Left kidney (tissue), 2 donors: ENCODE results near the gene OCLN. TPM values are rescaled to one million over a fixed set of nuclear protein-coding genes. Genes with fewer than 3 reads are reported as not detected.
"Not testable (repeated sequence)": the region's sequence is repeated elsewhere in the genome, so short reads cannot be mapped to it uniquely, and the experiment has no call there.

ENCODE experiments used
- DNase-seq: peaks from one replicate; pipeline ENCODE4 v3.0.0-alpha.2; 2013
- polyA plus RNA-seq: library from polyadenylated mRNA; unstranded; fragments of 120-200 nt; gene quantifications from one replicate; pipeline ENCODE4 v1.2.1, GENCODE V29; 2013; ENCODE audit not compliant: insufficient read length

Gene OCLN
- polyA plus RNA-seq, 1 donor: 49.7 TPM

GRCh38 chr5:69527128-69527770, 34.7 kb downstream of the OCLN start:
- no peak for DNase-seq

GRCh38 chr5:69528035-69528434, 35.4 kb downstream of the OCLN start:
- peak; percentile 34 for DNase-seq

GRCh38 chr5:69528609-69529008, 36.0 kb downstream of the OCLN start:
- DNase-seq: no peak

- no peak for DNase-seq
Measured at GRCh38 chr5:69530561-69531405, 38.2 kb downstream of the OCLN start.

- DNase-seq: no peak
Measured at GRCh38 chr5:69531406-69531801, 38.8 kb downstream of the OCLN start.

- DNase-seq: not testable (repeated sequence)
Measured at GRCh38 chr5:69537911-69538310, 45.3 kb downstream of the OCLN start.

- not testable (repeated sequence) for DNase-seq
Measured at GRCh38 chr5:69538735-69539134, 46.1 kb downstream of the OCLN start.

GRCh38 chr5:69541347-69541746, 48.8 kb downstream of the OCLN start:
- not testable (repeated sequence) for DNase-seq

- DNase-seq: not testable (repeated sequence)
Measured at GRCh38 chr5:69542838-69543618, 50.4 kb downstream of the OCLN start.

- not testable (repeated sequence) for DNase-seq
Measured at GRCh38 chr5:69544602-69545001, 52.0 kb downstream of the OCLN start.

- peak; percentile 40 for DNase-seq
Measured at GRCh38 chr5:69559908-69560330, 67.3 kb downstream of the OCLN start, which contains the start of gene GTF2H2C. GTF2H2C (plus strand) TSS chr5:69560191; CDS start chr5:69565133, 4,942 bp downstream.

- not testable (repeated sequence) for DNase-seq
Measured at GRCh38 chr5:69560587-69561431, 68.2 kb downstream of the OCLN start.

- DNase-seq: not testable (repeated sequence)
Measured at GRCh38 chr5:69566172-69566571, 73.6 kb downstream of the OCLN start.

GRCh38 chr5:69568072-69568471, 75.5 kb downstream of the OCLN start:
- not testable (repeated sequence) for DNase-seq

GRCh38 chr5:69583356-69583755, 90.8 kb downstream of the OCLN start:
- DNase-seq: not testable (repeated sequence)

GRCh38 chr5:69596114-69596840, 103.7 kb downstream of the OCLN start:
- not testable (repeated sequence) for DNase-seq

- DNase-seq: not testable (repeated sequence)
Measured at GRCh38 chr5:69601947-69602346, 109.4 kb downstream of the OCLN start.

- DNase-seq: not testable (repeated sequence)
Measured at GRCh38 chr5:69606839-69607238, 114.2 kb downstream of the OCLN start.
